ENCODE measurements around the gene MEI1. TPM values are rescaled to one million over a fixed set of nuclear protein-coding genes. Genes with fewer than 3 reads are reported as not detected.

MEI1 gene
- total and polyA plus RNA-seq, 2 of the 4 experiments (the other 2 are of a cell fraction): 0.90 to 2.6 TPM

GRCh38 chr22:41787331-41787730 is 88.0 kb downstream of the MEI1 start:
- dilution Hi-C loops (cut with HindIII; ENCODE audit: low sequenced_read_pairs, unreplicated experiment): no loop called here
- H3K36me3 ChIP-seq (ENCODE audit: control insufficient read depth, insufficient read depth, low read length): no peaks in the 10 kb centered on the region
- H4K5ac ChIP-seq (ENCODE audit: low read depth, low read length): no peak overlapping the region
- no peak overlapping the region for H2AK9ac ChIP-seq (replicated peaks; ENCODE audit: low read depth, low read length, poor library complexity)
- in situ Hi-C loops (cut with MboI; ENCODE audit: low sequenced_read_pairs): no loop called here
- H3K9me1 ChIP-seq (ENCODE audit: insufficient read depth, low read length): no peaks in the 10 kb centered on the region
- no peak overlapping the region for H4K91ac ChIP-seq (ENCODE audit: insufficient read depth, low read depth, low read length)
- no peak overlapping the region for H3K14ac ChIP-seq (replicated peaks; ENCODE audit: low read depth, low read length)
- no peak overlapping the region for H3K27ac ChIP-seq (ENCODE audit: insufficient read depth, low read length)
- DNase-seq (no peak), ATAC-seq (ENCODE audit: low read depth) (no peak)
- H2BK20ac ChIP-seq (ENCODE audit: low read depth, low read length): no peak overlapping the region
- CTCF ChIA-PET: no interaction called here
- WGBS, 2 experiments (ENCODE audit: extremely low coverage in 2 of 2, insufficient read length in 1 of 2): no CpG with 5 or more reads among the region's 2 CpGs
- no peak overlapping the region for H3K9ac ChIP-seq (ENCODE audit: low read depth, low read length)
- H2AFZ ChIP-seq (replicated peaks; ENCODE audit: low read length, poor library complexity): no peak overlapping the region
- H3K79me1 ChIP-seq (ENCODE audit: low read depth in 1 of 2, low read length in 2 of 2): no peaks in the 10 kb centered on the region
- no peak overlapping the region for H4K8ac ChIP-seq (ENCODE audit: low read depth in 2 of 2, low read length in 2 of 2)
- H3K4me2 ChIP-seq (ENCODE audit: low read depth, low read length): no peak overlapping the region
- H3K27me3 ChIP-seq (ENCODE audit: control insufficient read depth, insufficient read depth, low read length): peaks cover 17% of the 10 kb centered on the region
- H3K4me1 ChIP-seq (ENCODE audit: control insufficient read depth, insufficient read depth, low read length): no peaks in the 10 kb centered on the region
- no peak overlapping the region for H2BK120ac ChIP-seq (ENCODE audit: low read depth, low read length)
- H2AK5ac ChIP-seq (ENCODE audit: low read depth, low read length): no peak overlapping the region
- H3K23ac ChIP-seq (ENCODE audit: low read depth, low read length): no peak overlapping the region
- no peak overlapping the region for H3K4ac ChIP-seq (ENCODE audit: low read depth, low read length)
- H4K20me1 ChIP-seq (ENCODE audit: insufficient read depth, low read length): no peaks in the 10 kb centered on the region
- TF ChIP-seq ELK1 (IDR thresholded peaks at IDR 0.05; ENCODE audit: borderline replicate concordance, low read depth, low read length): no peak
- no peak for TF ChIP-seq RFX5 (IDR thresholded peaks at IDR 0.05; ENCODE audit: low read depth, low read length)
- no peak for TF ChIP-seq FOS (IDR thresholded peaks at IDR 0.05; ENCODE audit: low read depth, low read length)
- TF ChIP-seq MXI1 (IDR thresholded peaks at IDR 0.05; ENCODE audit: borderline replicate concordance, low read depth, low read length): no peak
- no peak for TF ChIP-seq RAD21 (IDR thresholded peaks at IDR 0.05; ENCODE audit: low read length)
- no peak for TF ChIP-seq USF2 (IDR thresholded peaks at IDR 0.05; ENCODE audit: low read depth, low read length)
- no peak for TF ChIP-seq POLR2A (IDR thresholded peaks at IDR 0.05; ENCODE audit: low read depth, low read length)
- TF ChIP-seq SMC3 (IDR thresholded peaks at IDR 0.05; ENCODE audit: low read depth, low read length): no peak
- no peak for TF ChIP-seq MAFK (IDR thresholded peaks at IDR 0.05; ENCODE audit: low read depth, low read length)
- TF ChIP-seq BHLHE40 (IDR thresholded peaks at IDR 0.05; ENCODE audit: low read depth, low read length): no peak
- no peak for TF ChIP-seq CTCF (conservative IDR thresholded peaks at IDR 0.05; ENCODE audit: low read depth, low read length)
- no peak for TF ChIP-seq CEBPB (IDR thresholded peaks at IDR 0.05; ENCODE audit: low read depth, low read length)
- TF ChIP-seq CHD1 (IDR thresholded peaks at IDR 0.05; ENCODE audit: low read depth, low read length): no peak
- no peak for TF ChIP-seq RCOR1 (IDR thresholded peaks at IDR 0.05; ENCODE audit: insufficient replicate concordance, low read length)
- POLR2A ChIA-PET (ENCODE audit: unreplicated experiment): no interaction called here
- intact Hi-C loops (cut with micrococcal nuclease): no loop called here
- no peaks in the 10 kb centered on the region for H3K9me3 ChIP-seq (ENCODE audit: control insufficient read depth, insufficient read depth, low read length)
- no peak overlapping the region for H3K4me3 ChIP-seq (ENCODE audit: insufficient read depth, low read depth, low read length)
- H2BK5ac ChIP-seq (ENCODE audit: low read depth, low read length, poor library complexity, severe bottlenecking): no peak overlapping the region
- no peak overlapping the region for H2BK15ac ChIP-seq (ENCODE audit: low read depth, low read length)
- BruUV-seq (replicated peaks): no TSS peak
- H3K18ac ChIP-seq (ENCODE audit: low read depth, low read length): no peak overlapping the region
- H3K56ac ChIP-seq (ENCODE audit: extremely low read depth, insufficient read depth, low read length): no peak overlapping the region
